HepG2 (cell line): ENCODE measurements around the gene CEP162. TPM values are rescaled to one million over a fixed set of nuclear protein-coding genes. Genes with fewer than 3 reads are reported as not detected.

Source experiments
- CREB1 ChIP-seq, 2 experiments: fragments of 450-650 bp in 1 of 2; IDR thresholded peaks; 2 replicates each; pipeline ENCODE4 v1.6.1; 2016 to 2017; ENCODE audit warnings: control low read depth in 1 of 2, mild to moderate bottlenecking in 1 of 2, missing compliant biosample characterization in 1 of 2, missing genetic modification characterization in 1 of 2
- EED ChIP-seq: sonication (generic); formaldehyde crosslinking; IDR thresholded peaks from 2 replicates; pipeline ENCODE4 v1.5.0; 2020; ENCODE audit warnings: mild to moderate bottlenecking, missing genetic modification reagents
- ERF ChIP-seq: IDR thresholded peaks from 2 replicates; pipeline ENCODE4 v1.6.1; 2018; ENCODE audit warnings: missing biosample characterization, missing genetic modification reagents
- FOXO4 ChIP-seq: sonication (generic); formaldehyde crosslinking; conservative IDR thresholded peaks from 2 replicates; pipeline ENCODE4 v1.8.1; 2023; ENCODE audit warnings: missing genetic modification reagents
- GPN1 ChIP-seq: sonication (generic); formaldehyde crosslinking; IDR thresholded peaks from 2 replicates; pipeline ENCODE4 v1.5.1; 2020; ENCODE audit warnings: missing genetic modification reagents, borderline replicate concordance
- HIVEP1 ChIP-seq: sonication (generic); formaldehyde crosslinking; IDR thresholded peaks from 2 replicates; pipeline ENCODE4 v1.4.0; 2020; ENCODE audit warnings: mild to moderate bottlenecking, missing genetic modification reagents
- HNRNPH1 ChIP-seq: fragments of 200-400 bp; formaldehyde crosslinking; optimal IDR thresholded peaks from 2 replicates; pipeline ENCODE3; 2017; ENCODE audit warnings: mild to moderate bottlenecking, low read depth, low read length
- MAZ ChIP-seq, 2 experiments: sonication (generic) in 1 of 2; formaldehyde crosslinking in 1 of 2; IDR thresholded peaks; 2 replicates each; pipeline versions ENCODE4 v1.5.0 to v1.6.1; 2012 to 2020; ENCODE audit warnings: low read depth in 2 of 2, mild to moderate bottlenecking in 2 of 2, borderline replicate concordance in 1 of 2, improper control_type of control experiment in 1 of 2, low read length in 1 of 2, missing genetic modification reagents in 1 of 2, moderate library complexity in 1 of 2
- MIXL1 ChIP-seq: IDR thresholded peaks from 2 replicates; pipeline ENCODE4 v1.6.1; 2016
- PITX1 ChIP-seq: sonication (generic); formaldehyde crosslinking; IDR thresholded peaks from 2 replicates; pipeline ENCODE4 v1.5.1; 2020; ENCODE audit warnings: mild to moderate bottlenecking, missing genetic modification reagents
- PRDM10 ChIP-seq: sonication (generic); formaldehyde crosslinking; IDR thresholded peaks from 2 replicates; pipeline ENCODE4 v1.4.0; 2020; ENCODE audit warnings: low read depth, missing genetic modification reagents
- SMARCC2 ChIP-seq: fragments of 450-650 bp; IDR thresholded peaks from 2 replicates; pipeline ENCODE4 v1.6.1; 2017; ENCODE audit warnings: antibody characterized with exemption, mild to moderate bottlenecking
- SOX13 ChIP-seq, 3 experiments: fragments of 450-650 bp in 1 of 3; sonication (generic) in 1 of 3; formaldehyde crosslinking in 1 of 3; IDR thresholded peaks in 2 of 3; conservative IDR thresholded peaks in 1 of 3; 2 replicates each; pipeline versions ENCODE4 v1.5.0 to v1.6.1; 2016 to 2020; ENCODE audit warnings: antibody characterized with exemption in 1 of 3, mild to moderate bottlenecking in 1 of 3, missing compliant biosample characterization in 1 of 3, missing genetic modification reagents in 1 of 3, moderate library complexity in 1 of 3
- SRSF9 ChIP-seq: fragments of 200-400 bp; formaldehyde crosslinking; IDR thresholded peaks from 2 replicates; pipeline ENCODE4 v1.6.1; 2018; ENCODE audit warnings: borderline replicate concordance, mild to moderate bottlenecking, low read depth, low read length; ENCODE audit not compliant: insufficient read depth, poor library complexity, severe bottlenecking
- TCF7 ChIP-seq: sonication (generic); IDR thresholded peaks from 2 replicates; pipeline ENCODE4 v1.6.1; 2016; ENCODE audit warnings: antibody characterized with exemption, low read depth
- ZEB1 ChIP-seq: IDR thresholded peaks from 2 replicates; pipeline ENCODE4 v1.6.1; 2012; ENCODE audit warnings: mild to moderate bottlenecking, low read depth, inconsistent platforms; ENCODE audit not compliant: insufficient replicate concordance
- ZNF17 ChIP-seq: sonication (generic); formaldehyde crosslinking; IDR thresholded peaks from 2 replicates; pipeline ENCODE4 v1.5.0; 2020; ENCODE audit warnings: mild to moderate bottlenecking, missing genetic modification reagents
- ZNF343 ChIP-seq: sonication (generic); formaldehyde crosslinking; IDR thresholded peaks from 2 replicates; pipeline ENCODE4 v1.4.0; 2020; ENCODE audit warnings: mild to moderate bottlenecking, missing genetic modification reagents
- ZNF432 ChIP-seq: sonication (generic); formaldehyde crosslinking; IDR thresholded peaks from 2 replicates; pipeline ENCODE4 v1.5.0; 2020; ENCODE audit warnings: missing genetic modification reagents, mild to moderate bottlenecking, borderline replicate concordance
- ZNF564 ChIP-seq: sonication (generic); formaldehyde crosslinking; IDR thresholded peaks from 2 replicates; pipeline ENCODE4 v1.8.1; 2023; ENCODE audit warnings: mild to moderate bottlenecking, missing genetic modification reagents
- ZNF766 ChIP-seq: sonication (generic); formaldehyde crosslinking; IDR thresholded peaks from 2 replicates; pipeline ENCODE4 v1.5.0; 2020; ENCODE audit warnings: missing genetic modification reagents, borderline replicate concordance
- ZNF776 ChIP-seq: sonication (generic); formaldehyde crosslinking; IDR thresholded peaks from 2 replicates; pipeline ENCODE4 v1.4.0; 2020; ENCODE audit warnings: mild to moderate bottlenecking, missing genetic modification reagents
- ZNF784 ChIP-seq: sonication (generic); formaldehyde crosslinking; IDR thresholded peaks from 2 replicates; pipeline ENCODE4 v1.5.1; 2020; ENCODE audit warnings: missing genetic modification reagents, mild to moderate bottlenecking, borderline replicate concordance
- ZSCAN20 ChIP-seq: sonication (generic); formaldehyde crosslinking; IDR thresholded peaks from 2 replicates; pipeline ENCODE4 v1.4.0; 2020; ENCODE audit warnings: missing genetic modification reagents, mild to moderate bottlenecking, borderline replicate concordance
- polyA plus RNA-seq, 8 experiments: library from polyadenylated mRNA; depleted of rRNA in 3 of 8; stranded (reverse) in 7 of 8; unstranded in 1 of 8; fragments of >200 nt; fragmentation: Illumina TruSeq in 4 of 8; extraction: Trizol in 4 of 8; gene quantifications; 2 replicates each; pipeline versions ENCODE4 v1.2.1 to v1.2.3, GENCODE V29; 2011 to 2016; ENCODE audit warnings: low read depth in 4 of 8, missing spikeins in 1 of 8, mixed read lengths in 1 of 8; ENCODE audit not compliant: insufficient read depth in 1 of 8
- total RNA-seq, 5 experiments: library from RNA; depleted of rRNA; stranded (reverse); fragments of >200 nt; fragmentation: Illumina TruSeq; extraction: Trizol; gene quantifications; 2 replicates each; pipeline ENCODE4 v1.2.3, GENCODE V29; 2016; ENCODE audit warnings: low read depth in 1 of 5

Gene CEP162
- total and polyA plus RNA-seq, 2 of the 13 experiments (the other 11 are each of a cell fraction or from before 2014, with no cell fraction given) = 0.50 to 7.9 TPM

GRCh38 chr6:84095156-84095555 is 132.3 kb downstream of the CEP162 start (continued):
- no peak for TF ChIP-seq HIVEP1 (CRISPR knock-in tag)
- TF ChIP-seq SOX13 (IDR thresholded peaks at IDR 0.05) = peak; percentile 80
- TF ChIP-seq SOX13 (CRISPR knock-in tag; conservative IDR thresholded peaks at IDR 0.05 in 1 of 2, IDR thresholded peaks at IDR 0.05 in 1 of 2) = peak in 1 of 2 experiments; percentile 97; a peak in 2 of 4 replicates
- TF ChIP-seq ZNF17 (CRISPR knock-in tag) = no peak
- TF ChIP-seq GPN1 (CRISPR knock-in tag) = no peak
- no peak for TF ChIP-seq HNRNPH1
- TF ChIP-seq ZNF776 (CRISPR knock-in tag) = no peak
- TF ChIP-seq ZNF766 (CRISPR knock-in tag) = no peak
- TF ChIP-seq ZNF432 (CRISPR knock-in tag) = no peak
- TF ChIP-seq ZNF343 (CRISPR knock-in tag) = no peak
- TF ChIP-seq ZEB1 = no peak
- peak; percentile 78 for TF ChIP-seq TCF7
- no peak for TF ChIP-seq FOXO4
- no peak for TF ChIP-seq PITX1 (CRISPR knock-in tag)
- TF ChIP-seq ZSCAN20 = no peak
- TF ChIP-seq ZNF564 = no peak
- TF ChIP-seq SMARCC2 = no peak
- TF ChIP-seq ERF (CRISPR knock-in tag) = no peak
- TF ChIP-seq CREB1 (IDR thresholded peaks at IDR 0.05) = no peak
- TF ChIP-seq CREB1 (CRISPR knock-in tag; IDR thresholded peaks at IDR 0.05) = no peak
- TF ChIP-seq EED (CRISPR knock-in tag) = no peak
- no peak for TF ChIP-seq PRDM10
- TF ChIP-seq MIXL1 = peak; percentile 65; the same call in 1 of the 2 replicates
- no peak for TF ChIP-seq SRSF9
- TF ChIP-seq MAZ (IDR thresholded peaks at IDR 0.05; ENCODE audit: borderline replicate concordance, low read depth, low read length) = no peak
- no peak for TF ChIP-seq MAZ (CRISPR knock-in tag; IDR thresholded peaks at IDR 0.05; ENCODE audit: low read depth)
- TF ChIP-seq ZNF784 (CRISPR knock-in tag) = no peak
